Thyroid gland (tissue), 4 donors: ENCODE measurements around the gene RGS9.

Source experiments
- POLR2A ChIP-seq, 2 donors: fragments of 450-650 bp; IDR thresholded peaks; one replicate each; pipeline ENCODE4 v1.6.1; 2017; ENCODE audit warnings: antibody characterized with exemption in 2 of 2, mild to moderate bottlenecking in 2 of 2, moderate library complexity in 1 of 2
- TF ChIP-seq, protein P1 (sequence below), 6 experiments: fragments of 200-600 bp in 3 of 6; fragments of 450-650 bp in 3 of 6; sonication (generic) in 3 of 6; IDR thresholded peaks; one replicate each; pipeline ENCODE4 v1.5.1; 2016 to 2019; ENCODE audit warnings: antibody characterized with exemption in 6 of 6, mild to moderate bottlenecking in 2 of 6, inconsistent platforms in 1 of 6, moderate library complexity in 1 of 6

DNA sequence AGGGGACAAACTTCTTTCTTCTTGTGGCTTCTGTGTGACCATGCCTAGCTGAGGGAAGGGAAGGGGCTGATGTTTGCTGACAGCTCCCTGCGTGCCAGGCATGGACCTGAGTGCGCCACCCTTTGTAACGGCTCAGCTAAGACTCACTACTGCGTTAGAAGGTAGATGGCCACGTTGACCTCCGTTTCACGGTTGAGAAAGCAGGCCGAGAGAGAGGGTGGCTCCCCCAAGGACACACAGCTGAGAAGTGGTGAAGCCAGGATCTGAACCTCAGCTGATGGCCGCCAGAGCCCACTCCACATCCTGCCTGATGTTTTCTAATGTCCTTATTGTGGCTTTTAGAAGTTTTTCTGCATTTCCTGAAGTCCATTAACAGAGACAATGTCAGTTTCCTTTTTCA lies 45.1 kb downstream of the RGS9 start:
- TF ChIP-seq, protein P1, sequence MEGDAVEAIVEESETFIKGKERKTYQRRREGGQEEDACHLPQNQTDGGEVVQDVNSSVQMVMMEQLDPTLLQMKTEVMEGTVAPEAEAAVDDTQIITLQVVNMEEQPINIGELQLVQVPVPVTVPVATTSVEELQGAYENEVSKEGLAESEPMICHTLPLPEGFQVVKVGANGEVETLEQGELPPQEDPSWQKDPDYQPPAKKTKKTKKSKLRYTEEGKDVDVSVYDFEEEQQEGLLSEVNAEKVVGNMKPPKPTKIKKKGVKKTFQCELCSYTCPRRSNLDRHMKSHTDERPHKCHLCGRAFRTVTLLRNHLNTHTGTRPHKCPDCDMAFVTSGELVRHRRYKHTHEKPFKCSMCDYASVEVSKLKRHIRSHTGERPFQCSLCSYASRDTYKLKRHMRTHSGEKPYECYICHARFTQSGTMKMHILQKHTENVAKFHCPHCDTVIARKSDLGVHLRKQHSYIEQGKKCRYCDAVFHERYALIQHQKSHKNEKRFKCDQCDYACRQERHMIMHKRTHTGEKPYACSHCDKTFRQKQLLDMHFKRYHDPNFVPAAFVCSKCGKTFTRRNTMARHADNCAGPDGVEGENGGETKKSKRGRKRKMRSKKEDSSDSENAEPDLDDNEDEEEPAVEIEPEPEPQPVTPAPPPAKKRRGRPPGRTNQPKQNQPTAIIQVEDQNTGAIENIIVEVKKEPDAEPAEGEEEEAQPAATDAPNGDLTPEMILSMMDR (IDR thresholded peaks at IDR 0.05): no peak
- TF ChIP-seq POLR2A (IDR thresholded peaks at IDR 0.05): no peak
